Jurkat, Clone E6-1 (cell line): Measurements from ENCODE around the gene PVR.
"Not testable (repeated sequence)": the region's sequence is repeated elsewhere in the genome, so short reads cannot be mapped to it uniquely, and the experiment has no call there.

Experiments
- DNase-seq: peaks from one replicate; pipeline ENCODE4 v3.0.0-alpha.2; 2011; ENCODE audit warnings: low read depth, low spot score
- H3K4me3 ChIP-seq: 2 replicates; pipeline ENCODE4 v1.5.1; 2011; ENCODE audit warnings: mild to moderate bottlenecking, low read length, control low read depth, moderate library complexity

Gene PVR

GRCh38 chr19:44709434-44710266, 65.9 kb downstream of the PVR start:
- not testable (repeated sequence) for DNase-seq, H3K4me3 ChIP-seq

DNA sequence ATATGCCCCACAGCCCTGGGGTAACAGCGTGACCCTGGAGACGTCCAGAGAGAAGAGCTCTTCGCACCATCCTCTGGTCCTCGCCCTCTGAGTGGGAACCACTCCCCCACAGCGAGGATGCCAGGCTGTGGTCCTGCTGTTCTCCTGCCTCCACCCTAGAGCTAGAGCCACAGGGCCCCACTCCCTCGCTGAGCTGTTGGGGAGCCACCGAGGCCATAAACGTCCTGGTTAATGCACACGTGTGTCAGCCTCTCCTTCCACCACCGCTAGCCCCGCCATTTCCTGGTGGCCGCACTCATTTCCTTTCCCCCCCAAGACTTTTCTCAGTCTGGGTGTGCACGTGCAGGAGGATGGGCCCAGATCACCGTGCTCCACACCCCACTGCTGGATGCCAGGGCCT, 66.8 kb downstream of the PVR start:
- no peak for DNase-seq
- H3K4me3 ChIP-seq: no peak overlapping the region

DNA sequence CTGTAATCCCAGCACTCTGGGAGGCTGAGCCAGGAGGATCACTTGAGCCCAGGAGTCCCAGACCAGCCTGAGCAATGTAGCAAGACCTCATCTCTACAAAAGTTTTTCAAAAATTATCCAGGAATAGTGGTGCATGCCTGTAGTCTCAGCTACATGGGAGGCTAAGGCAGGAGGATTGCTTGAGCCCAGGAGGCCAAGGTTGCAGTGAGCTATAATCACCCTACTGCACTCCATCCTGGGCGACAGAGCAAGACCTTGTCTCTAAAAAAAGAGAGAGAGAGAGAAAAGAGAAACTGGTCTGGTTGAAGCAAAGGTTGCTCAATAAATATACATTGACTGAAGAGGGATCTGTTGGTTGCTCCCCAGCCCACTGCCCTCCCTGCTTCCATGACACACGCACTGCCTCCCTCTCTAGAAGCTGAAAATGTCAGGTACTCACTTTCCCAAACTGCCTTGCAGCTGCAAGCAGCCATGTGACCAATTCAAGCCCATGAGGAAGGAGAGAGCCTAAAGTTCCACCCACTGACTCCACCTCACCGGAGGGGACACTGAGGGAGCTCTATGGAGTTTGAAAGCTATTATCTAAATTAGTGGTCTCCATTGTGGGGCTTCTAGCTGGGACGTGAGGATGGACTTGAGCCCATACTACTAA, 69.3 kb downstream of the PVR start:
- H3K4me3 ChIP-seq: no peak overlapping the region
- no peak for DNase-seq
